HEK293 (cell line): ENCODE results near the gene EBLN2.
"Not testable (repeated sequence)": the region's sequence is repeated elsewhere in the genome, so short reads cannot be mapped to it uniquely, and the experiment has no call there.

Experiments used
- CTCF ChIA-PET: fragments of 350-600 bp; formaldehyde crosslinking; extraction: SDS; loops from one replicate; lab custom pipeline; 2021; ENCODE audit warnings: antibody characterized with exemption; lab: Yijun Ruan, JAX
- POLR2A ChIA-PET: fragments of 300-600 bp; formaldehyde crosslinking; extraction: SDS; loops from one replicate; lab custom pipeline; 2020; ENCODE audit warnings: antibody characterized with exemption, inconsistent platforms; lab: Yijun Ruan, JAX
- H3K27ac ChIP-seq: fragments of 200-500 bp; sonication (Bioruptor generic); 2 replicates; pipeline ENCODE4 v1.5.1; 2014; ENCODE audit warnings: low read depth, low read length, control low read depth, inconsistent platforms; ENCODE audit errors: extremely low read depth
- H3K36me3 ChIP-seq, 2 experiments: fragments of 200-500 bp in 1 of 2; sonication (Bioruptor generic) in 1 of 2; 1 replicate in 1 of 2; 2 replicates in 1 of 2; pipeline ENCODE4 v1.5.1; 2014 to 2017; ENCODE audit warnings: inconsistent platforms in 2 of 2, low read length in 2 of 2; ENCODE audit not compliant: control insufficient read depth in 2 of 2, insufficient read depth in 1 of 2
- H3K4me1 ChIP-seq: fragments of 200-500 bp; sonication (Bioruptor generic); 2 replicates; pipeline ENCODE4 v1.5.1; 2014; ENCODE audit warnings: mild to moderate bottlenecking, low read length, inconsistent platforms; ENCODE audit not compliant: control insufficient read depth, insufficient read depth
- H3K4me3 ChIP-seq: 2 replicates; pipeline ENCODE4 v1.5.1; 2011; ENCODE audit warnings: low read depth, mild to moderate bottlenecking, control low read depth, low read length, moderate library complexity
- H3K9me3 ChIP-seq: fragments of 200-500 bp; sonication (Bioruptor generic); 2 replicates; pipeline ENCODE4 v1.5.1; 2014; ENCODE audit warnings: low read depth, low read length, inconsistent platforms; ENCODE audit not compliant: control insufficient read depth, insufficient read depth
- GLIS1 ChIP-seq: fragments of 450-650 bp; formaldehyde crosslinking; IDR thresholded peaks from 2 replicates; pipeline ENCODE4 v1.5.1; 2016; ENCODE audit warnings: missing biosample characterization, missing genetic modification characterization
- HOXA7 ChIP-seq: sonication (generic); formaldehyde crosslinking; IDR thresholded peaks from 2 replicates; pipeline ENCODE4 v1.8.1; 2022; ENCODE audit warnings: missing genetic modification reagents, borderline replicate concordance
- MZF1 ChIP-seq: fragments of 450-650 bp; formaldehyde crosslinking; IDR thresholded peaks from 2 replicates; pipeline ENCODE4 v1.5.1; 2017; ENCODE audit warnings: missing biosample characterization, missing genetic modification characterization, borderline replicate concordance
- OVOL3 ChIP-seq: fragments of 450-650 bp; formaldehyde crosslinking; IDR thresholded peaks from 2 replicates; pipeline ENCODE4 v1.5.1; 2016; ENCODE audit warnings: missing biosample characterization, missing genetic modification characterization
- PRDM4 ChIP-seq: fragments of 450-650 bp; formaldehyde crosslinking; IDR thresholded peaks from 2 replicates; pipeline ENCODE4 v1.5.1; 2017; ENCODE audit warnings: missing biosample characterization, missing genetic modification characterization
- SALL2 ChIP-seq: fragments of 450-650 bp; formaldehyde crosslinking; IDR thresholded peaks from 2 replicates; pipeline ENCODE4 v1.5.0; 2017; ENCODE audit warnings: missing biosample characterization, mild to moderate bottlenecking, missing genetic modification characterization, borderline replicate concordance
- ZFP3 ChIP-seq: fragments of 450-650 bp; formaldehyde crosslinking; IDR thresholded peaks from 2 replicates; pipeline ENCODE4 v1.5.1; 2016; ENCODE audit warnings: low read depth, missing biosample characterization, missing genetic modification characterization
- ZNF140 ChIP-seq: fragments of 450-650 bp; formaldehyde crosslinking; IDR thresholded peaks from 2 replicates; pipeline ENCODE4 v1.5.1; 2016; ENCODE audit warnings: missing biosample characterization, missing genetic modification characterization
- ZNF16 ChIP-seq: fragments of 450-650 bp; formaldehyde crosslinking; IDR thresholded peaks from 2 replicates; pipeline ENCODE4 v1.5.1; 2016; ENCODE audit warnings: low read depth, missing biosample characterization, missing genetic modification characterization
- ZNF2 ChIP-seq: fragments of 450-650 bp; formaldehyde crosslinking; IDR thresholded peaks from 2 replicates; pipeline ENCODE4 v1.5.1; 2016; ENCODE audit warnings: missing biosample characterization, missing genetic modification characterization
- ZNF274 ChIP-seq, 2 experiments: fragments of 200-500 bp in 1 of 2; fragments of 450-650 bp in 1 of 2; sonication (Bioruptor generic) in 1 of 2; formaldehyde crosslinking in 1 of 2; IDR thresholded peaks; 2 replicates each; pipeline versions ENCODE4 v1.5.1 to v1.6.1; 2014 to 2016; ENCODE audit warnings: borderline replicate concordance in 1 of 2, inconsistent platforms in 1 of 2, low read length in 1 of 2, missing biosample characterization in 1 of 2, missing genetic modification characterization in 1 of 2
- ZNF335 ChIP-seq: fragments of 450-650 bp; formaldehyde crosslinking; conservative IDR thresholded peaks from 2 replicates; pipeline ENCODE4 v1.5.1; 2016; ENCODE audit warnings: missing biosample characterization, missing genetic modification characterization
- ZNF350 ChIP-seq: fragments of 450-650 bp; formaldehyde crosslinking; IDR thresholded peaks from 2 replicates; pipeline ENCODE4 v1.5.0; 2017; ENCODE audit warnings: missing biosample characterization, mild to moderate bottlenecking, missing genetic modification characterization
- ZNF354C ChIP-seq: fragments of 450-650 bp; formaldehyde crosslinking; IDR thresholded peaks from 2 replicates; pipeline ENCODE4 v1.5.1; 2016; ENCODE audit warnings: missing biosample characterization, missing genetic modification characterization, low read depth, borderline replicate concordance
- ZNF362 ChIP-seq: fragments of 450-650 bp; formaldehyde crosslinking; IDR thresholded peaks from 2 replicates; pipeline ENCODE4 v1.5.1; 2016; ENCODE audit warnings: missing biosample characterization, missing genetic modification characterization
- ZNF416 ChIP-seq: fragments of 450-650 bp; formaldehyde crosslinking; IDR thresholded peaks from 2 replicates; pipeline ENCODE4 v1.5.1; 2016; ENCODE audit warnings: missing biosample characterization, missing genetic modification characterization
- ZNF529 ChIP-seq: fragments of 450-650 bp; formaldehyde crosslinking; IDR thresholded peaks from 2 replicates; pipeline ENCODE4 v1.5.1; 2017; ENCODE audit warnings: missing genetic modification characterization, missing biosample characterization; ENCODE audit not compliant: insufficient replicate concordance
- ZNF624 ChIP-seq: fragments of 450-650 bp; formaldehyde crosslinking; IDR thresholded peaks from 2 replicates; pipeline ENCODE4 v1.5.1; 2017; ENCODE audit warnings: missing biosample characterization, missing genetic modification characterization
- ZNF626 ChIP-seq: fragments of 450-650 bp; sonication (Bioruptor Pico); formaldehyde crosslinking; IDR thresholded peaks from 2 replicates; pipeline ENCODE4 v1.5.1; 2018; ENCODE audit warnings: missing biosample characterization, missing genetic modification characterization, inconsistent platforms
- ZNF701 ChIP-seq: fragments of 450-650 bp; formaldehyde crosslinking; IDR thresholded peaks from 2 replicates; pipeline ENCODE4 v1.5.1; 2016; ENCODE audit warnings: missing biosample characterization, missing genetic modification characterization
- TF ChIP-seq, protein P1 (sequence below): fragments of 450-650 bp; formaldehyde crosslinking; IDR thresholded peaks from 2 replicates; pipeline ENCODE4 v1.5.1; 2016; ENCODE audit warnings: missing biosample characterization, missing genetic modification characterization
- TF ChIP-seq, protein P2 (sequence below): fragments of 450-650 bp; formaldehyde crosslinking; IDR thresholded peaks from 2 replicates; pipeline ENCODE4 v1.5.1; 2016; ENCODE audit warnings: missing biosample characterization, missing genetic modification characterization

EBLN2 gene

GRCh38 chr3:73060302-73060723 is 1.1 kb upstream of the EBLN2 start (continued):
- no peak for TF ChIP-seq ZNF362 (tag by site-specific recombination)
- TF ChIP-seq ZNF416 (tag by site-specific recombination), result no peak
- TF ChIP-seq, all 188 proteins: peak for 0

- POLR2A ChIA-PET, H3K4me3 ChIP-seq, CTCF ChIA-PET, H3K27ac ChIP-seq, H3K9me3 ChIP-seq, H3K4me1 ChIP-seq: not testable (repeated sequence)
- H3K36me3 ChIP-seq, result peaks cover 5 to 60% of the 10 kb centered on the region in 2 experiments
These were observed 4.8 kb downstream of the EBLN2 start for GRCh38 chr3:73066243-73066642.

- TF ChIP-seq PRDM4 (tag by site-specific recombination) (no peak), ZNF274 (IDR thresholded peaks at IDR 0.05; ENCODE audit: low read length) (no peak), ZNF274 (tag by site-specific recombination; IDR thresholded peaks at IDR 0.05; ENCODE audit: borderline replicate concordance) (no peak), HOXA7 (CRISPR knock-in tag) (no peak)
- no peaks in the 10 kb centered on the region for H3K9me3 ChIP-seq
- H3K4me1 ChIP-seq, result no peaks in the 10 kb centered on the region
- H3K4me3 ChIP-seq, result no peak overlapping the region
- peaks cover 0 to 40% of the 10 kb centered on the region in 2 experiments; a peak in 2 of 3 replicates for H3K36me3 ChIP-seq
- CTCF ChIA-PET, result no interaction called here
- POLR2A ChIA-PET, result no interaction called here
- H3K27ac ChIP-seq, result no peak overlapping the region
These were observed 7.0 kb downstream of the EBLN2 start for GRCh38 chr3:73068419-73068818.

- H3K4me1 ChIP-seq, result no peaks in the 10 kb centered on the region
- H3K9me3 ChIP-seq, result no peaks in the 10 kb centered on the region
- peaks cover 0 to 32% of the 10 kb centered on the region in 2 experiments; a peak in 1 of 3 replicates for H3K36me3 ChIP-seq
- CTCF ChIA-PET, result interaction anchor here (0.7 kb wide), 1 partner anchor 22 kb away, joined by 4 read pairs; no protein-coding TSS in a partner anchor
- no peak overlapping the region for H3K4me3 ChIP-seq
- POLR2A ChIA-PET, result no interaction called here
- H3K27ac ChIP-seq, result no peak overlapping the region
- TF ChIP-seq ZNF335 (tag by site-specific recombination) (no peak), ZNF624 (no peak), ZNF350 (tag by site-specific recombination) (no peak), ZNF2 (no peak), ZNF626 (tag by site-specific recombination) (no peak), ZFP3 (no peak), ZNF16 (no peak), ZNF354C (tag by site-specific recombination) (no peak), MZF1 (tag by site-specific recombination) (no peak), ZNF529 (tag by site-specific recombination) (no peak), GLIS1 (tag by site-specific recombination) (no peak), OVOL3 (tag by site-specific recombination) (no peak), SALL2 (tag by site-specific recombination) (no peak), ZNF701 (tag by site-specific recombination) (no peak), ZNF140 (tag by site-specific recombination) (no peak)
- TF ChIP-seq, protein P1, sequence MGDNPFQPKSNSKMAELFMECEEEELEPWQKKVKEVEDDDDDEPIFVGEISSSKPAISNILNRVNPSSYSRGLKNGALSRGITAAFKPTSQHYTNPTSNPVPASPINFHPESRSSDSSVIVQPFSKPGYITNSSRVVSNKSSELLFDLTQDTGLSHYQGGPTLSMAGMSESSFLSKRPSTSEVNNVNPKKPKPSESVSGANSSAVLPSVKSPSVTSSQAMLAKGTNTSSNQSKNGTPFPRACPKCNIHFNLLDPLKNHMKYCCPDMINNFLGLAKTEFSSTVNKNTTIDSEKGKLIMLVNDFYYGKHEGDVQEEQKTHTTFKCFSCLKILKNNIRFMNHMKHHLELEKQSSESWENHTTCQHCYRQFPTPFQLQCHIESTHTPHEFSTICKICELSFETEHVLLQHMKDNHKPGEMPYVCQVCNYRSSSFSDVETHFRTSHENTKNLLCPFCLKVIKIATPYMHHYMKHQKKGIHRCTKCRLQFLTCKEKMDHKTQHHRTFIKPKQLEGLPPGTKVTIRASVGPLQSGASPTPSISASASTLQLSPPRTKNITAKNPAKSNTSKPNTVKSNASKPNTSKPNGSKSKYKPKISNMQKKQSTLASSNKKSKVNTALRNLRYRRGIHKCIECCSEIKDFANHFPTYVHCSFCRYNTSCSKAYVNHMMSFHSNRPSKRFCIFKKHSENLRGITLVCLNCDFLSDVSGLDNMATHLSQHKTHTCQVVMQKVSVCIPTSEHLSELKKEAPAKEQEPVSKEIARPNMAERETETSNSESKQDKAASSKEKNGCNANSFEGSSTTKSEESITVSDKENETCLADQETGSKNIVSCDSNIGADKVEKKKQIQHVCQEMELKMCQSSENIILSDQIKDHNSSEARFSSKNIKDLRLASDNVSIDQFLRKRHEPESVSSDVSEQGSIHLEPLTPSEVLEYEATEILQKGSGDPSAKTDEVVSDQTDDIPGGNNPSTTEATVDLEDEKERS (tag by site-specific recombination), result no peak
- TF ChIP-seq, protein P2, sequence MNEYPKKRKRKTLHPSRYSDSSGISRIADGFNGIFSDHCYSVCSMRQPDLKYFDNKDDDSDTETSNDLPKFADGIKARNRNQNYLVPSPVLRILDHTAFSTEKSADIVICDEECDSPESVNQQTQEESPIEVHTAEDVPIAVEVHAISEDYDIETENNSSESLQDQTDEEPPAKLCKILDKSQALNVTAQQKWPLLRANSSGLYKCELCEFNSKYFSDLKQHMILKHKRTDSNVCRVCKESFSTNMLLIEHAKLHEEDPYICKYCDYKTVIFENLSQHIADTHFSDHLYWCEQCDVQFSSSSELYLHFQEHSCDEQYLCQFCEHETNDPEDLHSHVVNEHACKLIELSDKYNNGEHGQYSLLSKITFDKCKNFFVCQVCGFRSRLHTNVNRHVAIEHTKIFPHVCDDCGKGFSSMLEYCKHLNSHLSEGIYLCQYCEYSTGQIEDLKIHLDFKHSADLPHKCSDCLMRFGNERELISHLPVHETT (tag by site-specific recombination), result no peak
These were observed 7.7 kb downstream of the EBLN2 start for GRCh38 chr3:73069187-73069586.
